Chondrocyte (in vitro differentiated cells): Measurements from ENCODE around the gene FAT3. TPM values are rescaled to one million over a fixed set of nuclear protein-coding genes. Genes with fewer than 3 reads are reported as not detected.

Experiments used
- DNase-seq: peaks from one replicate; pipeline ENCODE4 v3.0.0; 2021; ENCODE audit warnings: mixed read lengths, low spot score
- H3K27ac Mint-ChIP-seq: one replicate; pipeline ENCODE4 v1.8.0; 2021; ENCODE audit warnings: mild to moderate bottlenecking, moderate library complexity, mixed read lengths; ENCODE audit not compliant: unreplicated experiment
- H3K27me3 Mint-ChIP-seq: 2 replicates; pipeline ENCODE4 v1.8.0; 2021; ENCODE audit warnings: low read depth, mixed read lengths
- H3K36me3 Mint-ChIP-seq: 2 replicates; pipeline ENCODE4 v1.8.0; 2021; ENCODE audit warnings: low read depth, mixed read lengths
- H3K4me1 Mint-ChIP-seq: 2 replicates; pipeline ENCODE4 v1.8.0; 2021; ENCODE audit warnings: low read depth, mild to moderate bottlenecking, mixed read lengths
- H3K4me3 Mint-ChIP-seq: one replicate; pipeline ENCODE4 v1.8.0; 2021; ENCODE audit warnings: mild to moderate bottlenecking, moderate library complexity, mixed read lengths; ENCODE audit not compliant: unreplicated experiment
- H3K9me3 Mint-ChIP-seq: 2 replicates; pipeline ENCODE4 v1.8.0; 2021; ENCODE audit warnings: low read depth, mixed read lengths
- CTCF ChIP-seq: fragments of 200-600 bp; sonication (generic); IDR thresholded peaks from 2 replicates; pipeline ENCODE4 v1.5.0; 2021; ENCODE audit warnings: antibody characterized with exemption, mild to moderate bottlenecking, moderate library complexity
- total RNA-seq: library from RNA; stranded (reverse); gene quantifications from 3 replicates; pipeline ENCODE4 v1.2.1, GENCODE V29; 2021

FAT3 gene
- total RNA-seq, 1 donor from 2014 or later = 27.7 TPM

- no peaks in the 10 kb centered on the region for H3K4me1 Mint-ChIP-seq
- H3K9me3 Mint-ChIP-seq = no peaks in the 10 kb centered on the region
- H3K27ac Mint-ChIP-seq = no peak overlapping the region
- H3K36me3 Mint-ChIP-seq = no peaks in the 10 kb centered on the region
- peak; percentile 76 for TF ChIP-seq CTCF
- H3K27me3 Mint-ChIP-seq = peaks cover 3% of the 10 kb centered on the region
- DNase-seq = no peak
- no peak overlapping the region for H3K4me3 Mint-ChIP-seq
Measured at GRCh38 chr11:92211576-92212167, 12.9 kb upstream of the FAT3 start.

DNA sequence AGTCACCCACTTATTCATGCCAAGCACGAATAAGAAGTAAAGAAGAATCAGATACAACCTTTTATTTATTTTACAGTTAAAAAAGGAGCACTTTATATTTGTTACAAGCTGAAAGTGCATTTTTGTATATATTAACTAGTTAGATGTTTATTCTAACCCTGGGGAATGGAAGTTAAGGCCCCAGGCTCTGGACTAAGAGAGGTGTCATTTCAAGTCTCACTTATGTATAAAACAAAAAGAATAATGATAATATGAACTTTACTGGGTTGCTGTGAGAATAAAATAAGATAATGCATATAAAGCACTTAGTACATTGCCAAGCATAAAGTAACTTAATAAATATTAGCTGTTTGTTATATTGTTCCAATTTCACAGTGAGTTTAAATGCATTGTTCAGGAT is 12.1 kb upstream of the FAT3 start:
- Mint-ChIP-seq H3K4me3 (no peak overlapping the region), H3K36me3 (no peaks in the 10 kb centered on the region), H3K27me3 (peaks cover 6% of the 10 kb centered on the region), H3K4me1 (no peaks in the 10 kb centered on the region), H3K9me3 (no peaks in the 10 kb centered on the region), H3K27ac (no peak overlapping the region)
- no peak for TF ChIP-seq CTCF
- DNase-seq = no peak

DNA sequence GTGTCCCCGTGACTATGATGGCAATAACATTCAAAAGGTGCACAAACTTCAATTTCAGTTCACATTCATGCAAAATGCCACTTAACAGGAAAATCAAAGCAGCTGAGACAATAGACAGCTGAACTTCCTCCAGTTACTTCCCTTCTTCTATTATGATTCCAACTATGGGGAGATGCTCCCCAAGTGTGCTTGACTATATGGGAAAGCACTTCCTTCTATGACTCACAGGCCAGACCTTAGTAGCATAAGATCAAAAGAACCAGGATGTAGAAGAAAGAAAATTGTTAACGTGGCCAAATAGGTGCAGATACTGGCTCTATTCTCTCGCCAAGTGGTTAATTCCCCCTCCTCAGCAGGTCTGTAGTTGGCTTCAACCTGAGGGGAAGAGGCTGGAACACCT is 7.8 kb upstream of the FAT3 start:
- Mint-ChIP-seq H3K27me3 (peaks cover 12% of the 10 kb centered on the region), H3K36me3 (no peaks in the 10 kb centered on the region), H3K27ac (no peak overlapping the region), H3K9me3 (peaks cover 7% of the 10 kb centered on the region), H3K4me1 (no peaks in the 10 kb centered on the region), H3K4me3 (no peak overlapping the region)
- no peak for DNase-seq
- no peak for TF ChIP-seq CTCF

DNA sequence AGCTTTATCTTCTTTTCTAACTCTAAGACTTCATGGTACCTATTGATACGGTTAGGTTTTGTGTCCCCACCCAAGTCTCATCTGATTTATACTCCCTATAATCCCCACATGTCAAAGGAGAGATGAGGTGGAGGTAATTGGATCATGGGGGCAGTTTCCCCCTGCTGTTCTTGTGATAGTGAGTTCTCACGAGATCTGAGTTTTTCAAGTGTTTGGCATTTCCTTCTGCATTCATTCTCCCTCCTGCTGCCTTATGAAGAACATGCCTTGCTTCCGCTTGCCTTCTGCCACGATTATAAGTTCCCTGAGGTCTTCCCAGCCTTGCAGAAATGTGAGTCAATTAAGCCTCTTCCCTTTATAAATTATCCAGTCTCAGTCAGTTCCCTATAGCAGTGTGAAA is 5.1 kb upstream of the FAT3 start:
- TF ChIP-seq CTCF = no peak
- H3K4me3 Mint-ChIP-seq = no peak overlapping the region
- H3K27me3 Mint-ChIP-seq = peaks cover 12% of the 10 kb centered on the region
- peaks cover 7% of the 10 kb centered on the region for H3K9me3 Mint-ChIP-seq
- H3K36me3 Mint-ChIP-seq = no peaks in the 10 kb centered on the region
- peaks cover 9% of the 10 kb centered on the region for H3K4me1 Mint-ChIP-seq
- no peak overlapping the region for H3K27ac Mint-ChIP-seq
- no peak for DNase-seq

DNA sequence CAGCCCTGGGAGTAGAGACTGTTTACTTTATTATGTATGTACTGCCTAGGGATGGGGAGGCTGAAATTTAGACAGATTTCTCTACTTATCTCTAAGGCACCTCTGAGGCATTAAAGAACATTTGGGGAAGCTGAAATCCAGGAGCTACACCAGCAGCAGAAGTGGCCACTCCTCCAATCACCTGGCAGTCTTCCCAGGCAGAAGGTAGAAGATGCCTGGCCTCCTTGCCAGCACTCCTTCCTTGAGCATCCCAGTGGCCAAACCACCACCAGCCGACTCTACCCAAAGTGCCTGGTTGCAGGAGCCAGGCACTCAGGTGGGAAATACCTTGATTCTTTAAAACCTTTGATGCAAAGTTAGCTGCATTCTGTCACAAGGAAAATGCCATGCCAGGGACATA is 1.9 kb upstream of the FAT3 start:
- Mint-ChIP-seq H3K4me1 (peaks cover 28% of the 10 kb centered on the region), H3K9me3 (peaks cover 7% of the 10 kb centered on the region), H3K4me3 (no peak overlapping the region), H3K27me3 (peaks cover 7% of the 10 kb centered on the region), H3K27ac (no peak overlapping the region), H3K36me3 (no peaks in the 10 kb centered on the region)
- TF ChIP-seq CTCF = no peak
- DNase-seq = no peak
